GM20431 (cell line): Measurements from ENCODE around the gene TCF4.
"Not testable (repeated sequence)": the region's sequence is repeated elsewhere in the genome, so short reads cannot be mapped to it uniquely, and the experiment has no call there.

ENCODE experiments used
- in situ Hi-C: fragments of 300-500 bp; cut with MseI, MboI; formaldehyde crosslinking; loops from one replicate; pipeline ENCODE4 v1.15.0; 2020; ENCODE audit warnings: low sequenced_read_pairs; ENCODE audit not compliant: unreplicated experiment

TCF4 gene

DNA sequence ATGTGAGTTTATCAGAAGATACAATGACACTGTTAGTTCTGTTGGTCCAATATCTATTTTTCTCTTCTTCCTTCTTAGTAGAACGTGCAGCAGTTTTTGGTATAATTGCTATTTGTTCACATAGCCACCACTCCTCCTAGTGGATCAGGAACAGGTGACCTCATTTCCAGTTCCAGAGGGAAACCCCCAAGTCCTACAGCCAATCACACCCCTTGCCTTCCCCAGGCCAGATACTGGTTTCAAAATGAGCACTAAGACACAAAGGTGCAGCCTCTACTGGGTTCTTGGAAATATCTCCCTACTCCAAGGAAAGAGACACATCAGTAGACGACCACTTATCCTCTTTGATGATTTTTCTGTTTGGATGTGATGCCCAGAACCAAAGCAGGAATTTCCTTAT lies 103.2 kb downstream of the TCF4 start:
- in situ Hi-C loops, result no loop called here

DNA sequence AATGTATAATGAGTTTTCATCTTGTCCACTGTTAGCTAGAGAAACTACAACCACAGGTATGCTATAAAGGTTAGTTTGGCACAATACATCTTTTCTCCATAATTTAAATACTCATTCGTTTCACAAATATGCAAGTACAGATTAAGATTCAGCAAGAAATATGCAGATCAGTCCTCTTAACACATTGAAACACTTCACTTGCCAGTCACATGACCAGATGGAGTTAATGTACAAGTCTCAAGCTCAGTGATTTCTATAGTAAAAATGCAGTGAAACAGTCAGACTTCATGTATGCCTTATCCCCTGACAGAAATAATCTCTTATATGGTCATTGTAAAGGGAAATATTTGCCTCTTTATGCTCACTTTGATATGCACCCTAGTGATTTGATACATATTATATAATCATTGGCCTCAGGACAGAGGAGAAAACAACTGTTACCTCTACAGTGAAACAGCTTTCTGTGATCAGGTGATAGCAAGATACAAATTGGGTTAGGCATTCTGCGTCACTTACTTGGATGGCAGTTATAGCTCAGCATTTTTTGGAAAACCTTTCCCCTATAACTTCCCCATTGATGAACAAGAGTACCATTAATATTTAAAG lies 104.6 kb downstream of the TCF4 start:
- in situ Hi-C loops, result no loop called here

DNA sequence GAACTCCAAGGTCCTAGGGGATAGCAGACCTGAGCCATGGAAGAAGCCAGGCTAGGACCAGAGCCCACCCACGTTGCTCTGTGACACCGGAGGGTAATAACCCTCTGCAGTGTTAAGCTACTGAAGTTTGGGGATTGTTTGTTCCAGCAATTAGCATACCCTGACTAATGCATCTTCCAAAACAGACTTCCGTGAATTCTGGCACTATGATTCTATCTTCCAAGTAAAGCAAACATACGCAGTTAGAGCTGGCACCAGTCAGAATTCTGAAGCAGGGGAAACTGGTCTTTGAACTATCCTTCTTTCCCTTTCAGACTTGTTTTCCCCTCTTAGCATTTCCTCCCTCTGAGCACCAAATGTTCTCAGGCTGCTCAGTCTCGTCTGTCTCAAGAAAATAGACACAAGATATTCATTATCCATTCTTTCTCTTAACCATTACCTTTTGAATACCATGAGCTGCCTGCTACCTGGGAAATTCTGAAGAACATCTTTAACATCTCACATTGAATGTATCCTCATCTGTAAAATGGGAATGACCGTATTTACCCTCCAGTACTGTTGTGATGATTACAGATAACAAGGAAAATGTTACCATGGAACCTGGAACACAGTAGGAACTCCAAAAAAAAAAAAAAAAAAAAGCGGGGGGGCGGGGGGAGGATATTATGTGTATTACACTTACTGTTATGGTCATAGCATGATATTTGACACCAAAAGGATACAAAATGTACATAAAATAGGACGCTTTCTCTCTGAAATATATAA lies 108.2 kb downstream of the TCF4 start:
- in situ Hi-C loops, result no loop called here

DNA sequence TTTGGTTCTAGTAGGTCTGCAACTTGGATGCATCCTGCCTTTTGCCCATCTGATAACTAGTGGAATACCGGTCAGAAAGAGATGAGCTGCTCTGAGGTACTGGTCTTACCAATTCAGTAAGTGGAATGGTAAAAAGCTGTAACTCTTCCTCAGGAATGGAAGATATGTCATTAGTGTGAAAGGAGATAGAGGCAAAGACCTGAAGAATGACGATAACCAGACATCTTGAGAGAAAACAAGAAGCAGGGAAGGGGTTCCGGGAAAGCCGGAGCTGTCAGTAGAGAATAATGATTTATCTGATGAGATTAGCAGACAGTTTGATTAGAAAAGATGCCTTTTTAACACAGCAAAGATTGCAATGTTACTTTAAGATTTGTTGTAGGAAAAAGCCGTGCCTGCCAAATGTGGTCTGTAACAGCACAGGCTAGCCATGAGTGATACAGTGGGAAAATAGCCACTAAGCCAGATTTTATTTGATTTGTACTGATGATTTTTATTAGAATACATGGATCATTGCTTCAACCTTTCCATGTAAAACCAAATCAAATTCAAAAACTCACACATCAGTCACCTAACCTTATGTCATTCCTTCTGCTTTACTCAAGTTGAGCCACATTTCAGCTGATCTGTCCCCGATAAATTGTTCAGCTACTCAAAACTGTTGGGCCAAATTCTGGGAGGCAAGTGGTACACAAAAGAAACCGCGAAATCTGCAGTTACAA lies 110.0 kb downstream of the TCF4 start:
- in situ Hi-C loops, result no loop called here

DNA sequence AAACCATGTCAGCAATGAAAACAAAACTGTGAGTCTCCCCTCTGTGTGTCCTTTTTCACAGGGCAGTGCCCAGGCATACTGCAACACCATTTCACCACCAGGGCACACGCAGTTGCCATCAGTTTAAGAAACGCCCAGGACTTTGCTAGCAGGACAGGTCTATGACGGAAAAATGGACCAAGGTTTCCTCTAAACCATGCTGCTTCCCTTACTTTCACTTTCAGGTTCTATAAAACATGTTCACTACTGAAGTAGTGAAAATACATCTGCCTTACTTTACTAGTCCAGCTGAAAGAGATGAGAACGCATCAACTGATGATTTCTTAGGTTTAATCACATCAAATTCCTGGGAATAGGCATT lies 110.5 kb downstream of the TCF4 start:
- in situ Hi-C loops, result no loop called here

DNA sequence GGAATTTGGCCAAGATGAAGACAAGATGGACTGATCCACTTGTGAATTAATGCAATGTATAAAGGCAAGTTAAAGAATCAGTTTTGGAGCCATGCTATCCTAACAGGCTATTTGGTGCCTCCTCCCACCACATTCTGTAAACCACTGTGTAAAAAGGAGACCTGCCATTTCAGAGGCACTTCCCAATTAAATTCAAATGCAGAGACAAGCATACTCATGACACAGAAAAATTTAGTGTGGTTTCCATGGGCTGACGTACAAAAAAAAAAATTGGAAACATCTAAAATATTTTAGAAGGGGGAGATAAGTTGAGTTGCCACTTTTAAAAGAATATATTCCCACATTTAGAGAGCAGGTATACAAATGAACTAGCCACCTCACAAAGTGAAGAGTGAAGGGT lies 112.1 kb downstream of the TCF4 start:
- in situ Hi-C loops, result no loop called here

DNA sequence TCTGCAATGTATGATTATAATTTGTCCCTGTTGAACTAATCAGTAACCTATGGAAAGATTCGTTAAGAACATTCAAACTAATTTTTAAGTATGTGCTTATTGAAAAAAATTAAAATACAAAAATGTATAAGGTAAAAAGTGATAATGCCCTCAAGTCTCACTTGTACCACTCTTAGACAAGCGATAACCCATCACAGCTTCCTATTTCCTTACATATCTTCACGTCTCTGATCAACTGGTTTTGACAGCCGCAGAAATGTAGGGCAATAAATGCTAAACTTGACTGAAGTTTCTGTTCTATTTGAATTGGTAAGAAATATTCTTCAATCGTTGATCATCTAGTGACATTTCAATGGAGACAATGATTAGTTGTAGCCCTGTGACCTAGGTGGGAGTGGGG lies 112.5 kb downstream of the TCF4 start:
- in situ Hi-C loops, result no loop called here

DNA sequence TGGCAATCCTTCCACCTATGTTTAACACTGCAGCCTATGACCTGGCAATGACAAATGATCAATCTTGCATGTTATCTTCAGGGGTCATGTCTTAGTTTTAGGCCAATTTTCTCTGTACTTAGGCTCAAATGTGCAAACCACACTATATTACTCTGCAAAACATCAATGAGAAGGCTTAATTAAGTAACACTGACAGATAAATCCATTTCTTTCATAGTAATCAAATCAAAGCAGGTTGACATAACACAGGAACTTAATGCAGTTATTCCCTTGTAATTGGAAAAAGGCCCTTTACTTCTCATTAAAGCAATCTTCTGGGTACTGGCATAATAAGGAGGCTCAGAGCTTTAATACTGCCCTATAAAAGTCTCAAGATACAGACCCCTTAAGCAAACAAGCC lies 114.4 kb downstream of the TCF4 start:
- in situ Hi-C loops, result no loop called here

DNA sequence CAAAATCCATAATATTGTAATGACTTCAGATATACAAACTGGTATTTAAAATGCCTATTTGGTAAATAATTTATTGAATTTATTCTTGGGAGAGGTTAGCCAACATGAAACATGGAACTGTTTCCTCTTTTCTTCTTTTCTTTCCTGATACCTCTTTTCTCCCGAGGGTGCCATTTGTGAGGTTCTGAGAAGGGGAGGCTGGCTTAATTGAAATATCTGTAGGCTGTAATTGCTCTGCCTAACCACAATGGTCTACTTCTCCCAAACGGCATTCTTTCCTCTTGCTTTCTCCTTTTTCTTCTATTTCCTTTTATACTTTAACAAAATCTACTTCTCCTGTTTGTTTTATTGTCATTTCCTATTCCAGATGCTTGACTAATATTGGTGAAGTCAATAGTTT lies 114.9 kb downstream of the TCF4 start:
- in situ Hi-C loops, result no loop called here

DNA sequence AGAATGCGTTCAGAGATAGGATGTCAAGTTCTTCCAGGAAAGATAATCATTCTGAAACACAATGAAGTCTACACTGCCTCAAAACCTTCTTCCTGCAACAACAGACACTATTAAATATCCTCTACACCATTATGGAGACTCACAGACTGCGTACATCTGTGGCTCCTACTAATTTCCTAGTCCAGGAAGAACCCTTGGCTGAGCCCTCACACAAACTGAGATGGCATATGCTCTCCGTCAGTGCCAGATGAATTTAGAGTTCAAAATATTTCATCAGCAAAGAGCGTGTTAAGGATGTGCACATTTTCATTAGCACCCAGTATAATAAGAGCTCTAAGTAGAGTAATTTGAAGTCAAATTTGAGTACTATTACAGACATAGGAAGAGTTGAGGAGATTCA lies 117.2 kb downstream of the TCF4 start:
- in situ Hi-C loops, result no loop called here

DNA sequence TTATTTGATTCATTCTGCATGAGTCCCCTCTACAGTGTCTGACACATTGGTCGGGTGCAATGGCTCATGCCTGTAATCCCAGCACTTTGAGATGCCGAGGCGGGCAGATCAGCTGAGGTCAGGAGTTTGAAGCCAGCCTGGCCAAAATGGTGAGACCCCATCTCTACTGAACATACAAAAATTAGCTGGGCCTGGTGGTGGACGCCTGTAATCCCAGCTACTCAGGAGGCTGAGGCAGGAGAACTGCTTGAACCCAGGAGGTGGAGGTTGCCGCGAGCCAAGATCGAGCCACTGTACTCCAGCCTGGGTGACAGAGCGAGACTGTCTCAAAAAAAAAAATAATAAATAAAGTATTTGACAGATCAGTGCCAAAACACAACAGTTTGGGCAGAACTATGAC lies 118.9 kb downstream of the TCF4 start:
- in situ Hi-C loops, result not testable (repeated sequence)

DNA sequence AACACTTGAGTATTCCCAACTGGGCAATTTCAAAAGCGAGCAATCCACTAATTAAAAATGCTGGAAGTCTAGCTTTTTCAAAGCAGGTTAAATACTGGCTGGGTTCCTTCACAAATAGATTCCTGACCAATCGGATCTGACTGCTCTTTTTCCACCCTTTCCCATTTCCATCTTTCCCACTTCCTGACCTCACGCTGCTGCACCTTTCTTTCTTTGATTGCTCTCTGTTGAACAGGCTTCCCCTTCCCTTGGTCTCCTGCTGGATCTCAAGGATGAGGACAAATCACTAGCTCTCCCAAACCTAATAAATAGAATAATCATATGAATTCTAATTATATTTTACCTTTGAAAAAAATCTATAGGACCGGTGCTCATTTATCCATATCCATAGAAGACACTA lies 121.2 kb downstream of the TCF4 start:
- in situ Hi-C loops, result no loop called here

DNA sequence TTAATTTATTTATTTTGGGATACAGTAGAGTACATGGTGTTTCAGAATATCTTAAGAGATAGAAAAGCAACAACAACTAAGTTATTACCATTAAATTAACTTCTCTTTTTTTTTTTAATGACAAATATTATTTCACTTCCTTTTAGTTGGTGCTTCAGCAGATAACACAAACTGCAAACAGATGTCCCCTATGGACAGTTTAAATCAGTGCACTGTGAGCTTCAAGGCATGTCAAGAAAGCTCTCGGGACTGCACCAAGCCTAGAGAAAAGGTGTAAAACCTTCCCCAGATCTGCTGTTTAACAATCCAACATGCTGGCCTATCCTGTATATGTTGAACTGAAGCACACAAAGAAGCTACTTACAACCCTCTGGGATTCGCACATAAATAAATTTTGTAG lies 122.7 kb downstream of the TCF4 start:
- in situ Hi-C loops, result no loop called here

DNA sequence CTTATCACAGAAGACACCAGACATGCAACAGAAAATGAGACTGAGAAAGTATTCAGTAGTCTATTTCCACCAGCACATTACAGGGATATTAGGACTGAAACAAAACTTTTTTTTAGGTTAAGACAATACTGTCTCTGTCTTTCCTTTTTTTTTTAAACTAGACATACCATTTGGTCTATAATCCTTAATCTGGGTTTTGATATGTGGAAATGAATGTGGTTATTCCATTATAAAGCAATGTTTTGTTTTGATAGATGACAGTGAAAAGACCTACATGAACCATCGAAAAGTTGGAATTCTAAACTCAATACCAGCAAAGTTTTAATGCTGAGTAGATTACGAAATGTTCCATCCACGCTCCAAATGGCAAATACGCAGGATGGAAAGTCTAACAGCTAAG lies 123.4 kb downstream of the TCF4 start:
- in situ Hi-C loops, result no loop called here

DNA sequence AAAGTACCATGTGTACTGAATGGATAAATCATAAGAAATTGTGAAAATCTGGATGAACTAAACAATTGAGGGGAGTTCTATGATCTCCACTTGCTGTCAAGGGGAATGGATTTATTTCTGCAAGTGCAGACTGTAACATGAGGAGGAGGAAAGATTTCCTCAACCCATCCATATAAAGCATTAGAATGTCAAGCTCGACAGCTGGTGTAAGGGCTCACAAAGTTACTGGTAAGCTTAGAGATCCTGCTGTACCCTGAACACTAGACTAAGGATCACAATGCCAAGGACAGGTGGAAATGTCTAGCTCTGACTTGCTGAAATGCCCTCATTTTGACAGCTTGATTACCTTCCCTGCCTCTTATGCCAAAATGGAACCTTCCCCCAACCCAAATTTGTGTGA lies 125.3 kb downstream of the TCF4 start:
- in situ Hi-C loops, result no loop called here

DNA sequence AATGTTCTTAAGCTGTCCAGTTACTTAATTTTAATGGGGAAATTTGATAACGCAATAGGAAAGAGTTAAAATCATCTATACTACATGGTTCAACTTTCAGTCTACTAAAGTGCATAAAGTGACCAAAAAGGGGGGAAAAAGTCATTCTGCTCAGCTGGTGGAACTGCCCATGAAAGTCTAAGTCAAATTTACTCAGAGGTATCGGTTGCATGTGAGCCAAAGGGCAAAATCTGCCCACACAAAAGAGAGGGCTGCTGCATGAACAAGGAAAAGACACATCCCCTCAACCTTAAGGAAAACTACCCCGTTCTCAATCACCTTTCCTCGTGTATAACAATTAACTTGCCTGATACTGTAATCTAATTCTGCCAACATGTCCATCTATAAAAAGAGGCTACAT lies 126.1 kb downstream of the TCF4 start:
- in situ Hi-C loops, result no loop called here

DNA sequence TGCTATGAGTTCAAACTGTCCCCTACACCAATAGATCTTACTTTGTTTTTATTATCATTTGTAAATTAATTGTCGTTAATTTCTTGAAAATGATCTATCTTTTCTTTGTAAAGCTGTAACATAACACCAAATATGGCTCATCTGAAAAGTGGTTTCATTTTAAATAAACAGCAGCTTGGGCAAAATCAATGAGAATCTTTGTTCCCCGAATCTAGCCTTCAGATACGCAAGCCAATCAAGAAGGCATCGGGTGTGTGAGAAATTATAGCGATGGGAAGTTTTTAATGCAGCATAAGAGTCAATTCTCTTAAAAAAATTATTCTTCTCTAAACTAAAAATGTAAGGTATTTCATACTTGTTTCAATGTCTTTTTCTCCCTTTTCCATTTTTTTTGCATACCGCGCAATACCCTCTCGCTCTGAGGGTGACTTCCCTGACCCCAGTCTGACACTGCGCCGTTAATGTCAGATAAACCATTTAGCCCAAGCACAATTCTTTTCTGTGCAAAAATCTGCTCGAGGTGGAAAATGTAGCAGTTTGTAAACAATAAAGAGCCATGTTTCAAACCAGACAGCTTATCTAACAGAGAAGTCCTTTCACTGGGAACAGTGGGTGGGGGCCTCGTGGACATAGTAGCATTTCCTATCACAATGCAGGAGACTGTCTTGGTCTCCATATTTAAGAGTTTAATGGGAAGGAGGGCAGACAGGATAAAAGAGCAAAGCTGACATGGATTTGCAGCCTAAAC lies 129.4 kb downstream of the TCF4 start:
- in situ Hi-C loops, result no loop called here

DNA sequence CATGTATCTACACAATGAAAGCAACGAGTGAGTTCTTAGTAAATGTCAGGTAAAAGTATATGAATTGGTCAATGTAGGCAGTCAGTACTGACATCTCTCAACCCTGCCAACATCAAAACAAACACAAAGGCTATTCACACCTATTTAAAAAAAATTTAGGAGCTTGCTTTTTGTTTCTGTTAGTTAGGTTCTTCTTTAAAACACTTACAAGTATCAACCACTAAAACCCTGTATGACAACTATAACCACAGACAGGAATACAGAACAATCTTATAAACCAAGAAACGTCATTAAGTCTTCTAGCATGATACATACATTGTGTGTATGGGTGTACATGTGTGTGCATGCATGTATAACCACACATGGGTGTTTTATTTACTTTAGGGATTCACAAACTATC lies 131.0 kb downstream of the TCF4 start:
- in situ Hi-C loops, result no loop called here

DNA sequence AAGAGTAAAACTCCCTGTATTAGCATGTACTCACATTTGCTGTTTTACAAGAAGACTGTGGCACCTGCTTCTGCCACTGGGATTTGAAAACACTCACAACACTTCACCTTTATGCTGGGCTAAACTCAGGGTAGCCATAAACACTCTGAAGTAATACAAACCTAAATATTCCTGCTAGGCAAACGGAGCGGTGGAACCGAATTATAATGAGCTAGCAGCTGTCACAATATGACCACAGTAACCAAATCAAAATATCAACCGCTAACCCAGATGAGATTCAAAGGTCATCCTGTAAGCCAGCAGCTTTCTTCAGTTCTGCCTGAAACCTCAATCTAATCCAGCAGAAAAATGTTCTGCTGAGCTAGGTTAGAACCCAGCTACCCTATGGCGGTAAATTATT lies 132.1 kb downstream of the TCF4 start:
- in situ Hi-C loops, result no loop called here

DNA sequence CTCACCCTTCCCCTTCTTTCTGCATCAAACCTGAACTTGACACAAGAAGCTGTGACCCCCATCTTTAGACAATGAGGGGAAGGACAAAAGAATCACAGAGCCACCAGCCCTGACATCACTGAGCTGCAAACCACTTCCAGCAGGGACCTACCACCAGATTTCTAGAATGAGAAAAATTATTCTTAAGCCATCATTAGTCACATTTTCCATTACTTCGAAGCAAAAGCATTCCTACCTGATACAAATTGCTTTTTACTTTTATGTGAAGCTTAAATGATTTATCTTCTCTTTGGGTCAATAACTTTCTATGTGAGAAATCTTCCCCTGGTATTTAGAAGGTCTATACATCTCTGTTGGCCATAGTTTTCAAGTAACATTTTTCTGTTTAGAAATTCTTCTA lies 134.8 kb downstream of the TCF4 start:
- in situ Hi-C loops, result no loop called here

DNA sequence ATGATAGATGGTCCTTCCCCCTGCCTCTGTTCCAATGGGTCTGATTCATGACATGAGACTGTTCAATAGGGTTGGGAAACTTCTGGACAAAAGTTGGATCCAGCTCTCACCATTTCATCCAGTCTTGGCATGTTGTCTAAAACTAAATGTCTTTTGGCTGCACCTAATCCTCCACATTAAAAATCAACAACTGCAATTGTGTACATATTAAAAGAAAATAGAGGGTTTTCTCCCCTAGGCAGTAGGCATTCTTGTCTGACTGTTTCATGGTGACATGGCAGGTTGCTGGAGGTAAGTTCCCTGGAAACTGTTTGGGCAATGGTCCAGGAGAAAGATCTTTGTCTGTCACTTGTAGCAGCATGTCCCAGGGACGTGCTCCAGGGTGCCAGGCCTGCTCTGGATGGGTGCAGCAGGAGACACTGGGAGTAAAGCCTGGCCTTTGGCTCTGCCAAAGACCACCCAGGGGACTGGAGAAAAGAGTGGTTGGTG lies 135.8 kb downstream of the TCF4 start:
- in situ Hi-C loops, result no loop called here
